Fibroblast of the aortic adventitia (primary cell): ENCODE results near the gene CAMTA1. TPM values are rescaled to one million over a fixed set of nuclear protein-coding genes. Genes with fewer than 3 reads are reported as not detected.

Experiments
- DNase-seq: peaks from one replicate; pipeline ENCODE4 v3.0.0-alpha.2; 2010; ENCODE audit warnings: low read depth
- H3K4me3 ChIP-seq: 2 replicates; pipeline ENCODE4 v1.5.1; 2011; ENCODE audit warnings: low read depth, mild to moderate bottlenecking, control low read depth, low read length, moderate library complexity
- total RNA-seq: library from RNA; depleted of rRNA; stranded (reverse); fragments of >200 nt; gene quantifications from 2 replicates; pipeline ENCODE4 v1.2.3, GENCODE V29; 2012; ENCODE audit warnings: low replicate concordance
- TF ChIP-seq, protein P1 (sequence below): IDR thresholded peaks from 2 replicates; pipeline ENCODE4 v1.5.1; 2011; ENCODE audit warnings: mild to moderate bottlenecking, low read length, control low read depth, inconsistent platforms; ENCODE audit not compliant: insufficient read depth

The CAMTA1 gene
- total RNA-seq, 1 donor: 91.9 TPM

DNA sequence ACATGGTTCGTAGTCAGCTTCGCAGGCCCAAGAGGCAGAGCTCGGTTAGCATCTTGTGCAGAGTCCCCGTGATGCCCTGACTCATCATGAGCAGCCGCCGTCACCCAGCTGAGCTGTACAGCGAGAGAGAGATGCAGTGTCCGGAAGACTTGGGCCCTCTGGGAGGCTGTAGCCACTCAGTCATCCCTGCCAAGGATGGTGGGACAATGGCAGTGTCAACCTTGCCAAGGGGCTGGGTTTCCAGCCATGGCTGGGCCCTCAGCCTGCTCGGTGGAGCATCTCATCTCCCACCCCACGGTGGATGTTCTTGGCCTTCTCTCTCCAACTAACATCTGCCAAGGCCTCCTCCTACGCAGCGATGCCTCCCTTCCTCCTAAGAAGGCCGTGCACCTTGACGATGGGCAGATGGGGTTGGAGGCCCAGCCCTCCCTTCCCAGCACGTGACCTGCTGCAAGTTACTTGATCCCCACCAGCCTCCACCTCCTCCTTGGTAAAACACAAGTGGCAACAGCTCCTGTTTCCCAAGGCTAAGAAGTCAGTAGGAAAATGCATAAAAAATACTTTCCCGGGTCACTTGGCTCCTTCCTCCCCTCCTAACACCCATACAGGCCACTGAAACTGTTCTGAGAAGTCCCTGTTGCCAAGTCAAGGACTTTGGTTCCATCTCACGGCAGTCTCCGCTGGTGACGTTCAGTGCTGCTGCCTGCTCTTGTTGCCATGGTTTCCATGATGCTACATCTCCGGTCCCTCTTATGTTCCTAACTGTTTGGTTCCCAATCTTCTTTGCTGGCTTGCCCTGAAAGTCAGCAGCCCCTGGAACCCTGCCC is 601.2 kb downstream of the CAMTA1 start:
- TF ChIP-seq, protein P1, sequence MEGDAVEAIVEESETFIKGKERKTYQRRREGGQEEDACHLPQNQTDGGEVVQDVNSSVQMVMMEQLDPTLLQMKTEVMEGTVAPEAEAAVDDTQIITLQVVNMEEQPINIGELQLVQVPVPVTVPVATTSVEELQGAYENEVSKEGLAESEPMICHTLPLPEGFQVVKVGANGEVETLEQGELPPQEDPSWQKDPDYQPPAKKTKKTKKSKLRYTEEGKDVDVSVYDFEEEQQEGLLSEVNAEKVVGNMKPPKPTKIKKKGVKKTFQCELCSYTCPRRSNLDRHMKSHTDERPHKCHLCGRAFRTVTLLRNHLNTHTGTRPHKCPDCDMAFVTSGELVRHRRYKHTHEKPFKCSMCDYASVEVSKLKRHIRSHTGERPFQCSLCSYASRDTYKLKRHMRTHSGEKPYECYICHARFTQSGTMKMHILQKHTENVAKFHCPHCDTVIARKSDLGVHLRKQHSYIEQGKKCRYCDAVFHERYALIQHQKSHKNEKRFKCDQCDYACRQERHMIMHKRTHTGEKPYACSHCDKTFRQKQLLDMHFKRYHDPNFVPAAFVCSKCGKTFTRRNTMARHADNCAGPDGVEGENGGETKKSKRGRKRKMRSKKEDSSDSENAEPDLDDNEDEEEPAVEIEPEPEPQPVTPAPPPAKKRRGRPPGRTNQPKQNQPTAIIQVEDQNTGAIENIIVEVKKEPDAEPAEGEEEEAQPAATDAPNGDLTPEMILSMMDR: no peak
- H3K4me3 ChIP-seq: no peak overlapping the region
- DNase-seq: no peak

DNA sequence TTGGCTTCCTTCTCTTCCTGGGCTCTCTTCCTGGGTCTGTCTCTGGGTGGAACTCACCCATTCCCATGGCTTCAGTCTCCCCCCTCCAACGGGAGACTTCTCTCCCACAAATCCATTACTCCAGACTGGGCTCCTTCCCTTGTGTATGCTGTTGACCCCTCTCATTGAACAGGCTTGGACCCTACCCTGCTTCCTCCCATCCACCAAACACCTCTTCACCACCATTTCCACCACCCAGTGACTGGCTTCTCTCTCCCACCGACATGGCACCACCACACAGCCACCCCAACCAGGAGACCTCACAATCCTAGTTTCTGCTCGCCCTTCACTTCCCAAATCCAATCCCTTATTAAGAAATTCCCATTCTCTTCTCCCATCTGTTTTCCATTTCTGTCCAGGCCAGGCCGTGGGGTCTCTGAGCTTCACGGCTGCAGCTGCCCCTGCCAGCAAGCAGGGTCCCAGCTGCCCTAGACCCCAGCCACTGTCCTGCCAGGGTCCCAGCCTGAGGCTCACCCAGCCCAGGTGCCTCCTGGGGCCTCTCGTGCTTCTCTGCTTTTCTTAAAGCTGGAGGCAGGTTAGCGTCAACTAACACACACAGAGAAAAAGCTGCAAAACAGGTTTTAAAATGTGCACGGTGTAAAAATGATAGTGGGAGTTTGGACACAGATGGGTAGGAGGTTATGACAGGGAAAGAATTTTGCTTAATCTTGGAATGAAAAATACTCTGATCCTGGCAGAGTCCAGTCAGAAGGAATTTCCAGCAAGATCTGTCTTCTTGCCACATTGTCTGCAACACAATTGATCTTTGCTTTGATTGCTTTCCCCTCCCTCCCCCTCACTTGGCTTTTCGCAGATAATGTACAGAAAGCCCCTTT is 602.0 kb downstream of the CAMTA1 start:
- H3K4me3 ChIP-seq: no peak overlapping the region
- TF ChIP-seq, protein P1: no peak
- DNase-seq: peak; percentile 44

- TF ChIP-seq, protein P1: no peak
- no peak for DNase-seq
- H3K4me3 ChIP-seq: no peak overlapping the region
Measured at GRCh38 chr1:7388141-7388487, 602.9 kb downstream of the CAMTA1 start.

DNA sequence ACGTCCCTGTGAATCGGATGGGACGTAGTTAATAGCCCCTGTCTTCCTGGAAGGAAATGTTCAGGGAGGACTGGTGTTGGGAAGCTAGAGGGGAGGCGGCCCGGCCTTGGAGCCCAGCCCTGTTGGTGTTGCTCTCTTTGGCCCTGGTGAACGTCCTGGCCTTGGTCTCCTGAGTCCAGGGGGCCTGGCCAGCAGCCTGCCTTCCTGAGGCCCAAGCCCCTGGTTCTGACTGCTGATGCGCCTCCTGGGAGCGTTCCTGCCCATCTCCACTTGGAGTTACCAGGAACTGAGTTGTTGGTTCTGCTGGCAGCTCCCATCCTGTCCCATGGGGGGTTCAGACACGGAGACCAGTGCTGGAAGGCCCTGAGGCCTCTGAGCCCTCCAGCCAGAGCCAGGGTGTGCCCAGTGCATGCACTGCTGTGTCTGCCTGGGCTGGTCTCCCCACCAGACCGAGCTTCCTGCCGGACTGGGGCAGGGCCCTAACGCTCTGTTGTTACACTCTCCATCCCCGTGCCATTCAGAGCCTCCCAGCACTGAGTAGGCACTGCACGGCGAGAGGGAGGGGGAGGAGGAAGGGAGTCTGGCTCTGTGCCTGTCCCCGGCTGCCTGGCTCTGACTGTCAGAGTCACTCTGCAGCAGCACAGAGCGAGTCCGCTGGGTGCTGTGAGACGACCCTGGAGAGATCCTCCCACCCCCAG is 603.4 kb downstream of the CAMTA1 start:
- DNase-seq: peak; percentile 9
- TF ChIP-seq, protein P1: no peak
- no peak overlapping the region for H3K4me3 ChIP-seq

DNA sequence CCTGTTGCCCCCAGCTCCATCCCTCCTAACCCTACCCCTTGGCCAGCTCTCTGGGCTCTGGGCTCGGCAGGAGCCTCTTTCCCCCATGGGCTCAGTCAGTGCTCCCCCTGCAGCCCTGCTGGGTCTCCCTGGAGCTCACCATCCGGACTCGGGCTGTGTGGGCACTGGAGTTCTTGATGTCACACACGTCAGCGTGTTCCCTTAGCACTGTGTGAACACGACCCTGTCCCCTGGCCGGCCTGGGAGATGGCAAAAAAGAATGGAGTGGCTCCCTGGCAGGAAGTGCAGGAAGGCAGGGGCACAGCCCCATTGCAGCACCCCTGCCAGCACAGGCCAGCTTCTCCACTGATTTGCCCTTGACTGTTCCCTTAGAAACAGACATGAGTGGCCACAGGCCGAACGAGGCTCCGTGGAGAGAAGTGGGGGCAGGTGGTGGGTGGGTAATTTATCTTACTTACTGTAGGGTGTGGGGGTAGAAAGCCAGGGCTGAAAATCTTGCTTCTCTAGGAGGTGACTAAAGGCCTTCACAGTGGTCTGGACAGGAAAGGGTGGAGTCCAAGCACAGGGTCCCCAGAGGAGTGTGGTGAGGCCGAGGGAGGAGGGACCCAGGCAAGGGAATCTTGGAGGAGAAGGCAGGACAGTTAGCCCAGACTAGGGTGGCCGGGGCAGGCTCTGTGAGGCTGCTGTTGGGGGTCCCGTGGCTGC is 604.1 kb downstream of the CAMTA1 start:
- H3K4me3 ChIP-seq: no peak overlapping the region
- TF ChIP-seq, protein P1: no peak
- peak; percentile 51 for DNase-seq

- TF ChIP-seq, protein P1: no peak
- no peak overlapping the region for H3K4me3 ChIP-seq
- no peak for DNase-seq
Measured at GRCh38 chr1:7389906-7390603, 604.8 kb downstream of the CAMTA1 start.
